GM18858 (cell line): ENCODE measurements around the gene TMEM92.

ENCODE experiments used
- ATAC-seq: cut with Tn5 transposase; IDR thresholded peaks from one replicate; pipeline ENCODE4 v1.9.1; 2021; ENCODE audit not compliant: unreplicated experiment

The TMEM92 gene

GRCh38 chr17:50274142-50274896, at the start of gene TMEM92:
Gene TMEM92 (plus strand): TSS chr17:50274466. CDS start chr17:50274502, 36 bp downstream.
- no peak for ATAC-seq

GRCh38 chr17:50225701-50226240, 48.5 kb upstream of the TMEM92 start:
- ATAC-seq: no peak

GRCh38 chr17:50234581-50234980, 39.7 kb upstream of the TMEM92 start:
- ATAC-seq: no peak

GRCh38 chr17:50237901-50238300, 36.4 kb upstream of the TMEM92 start:
- no peak for ATAC-seq

- no peak for ATAC-seq
Observed at GRCh38 chr17:50238601-50239280, 35.5 kb upstream of the TMEM92 start.

GRCh38 chr17:50239937-50240336, 34.3 kb upstream of the TMEM92 start:
- ATAC-seq: no peak

GRCh38 chr17:50240851-50241250, 33.4 kb upstream of the TMEM92 start:
- ATAC-seq: no peak

GRCh38 chr17:50241431-50241830, 32.8 kb upstream of the TMEM92 start:
- ATAC-seq: no peak

- no peak for ATAC-seq
Observed at GRCh38 chr17:50244771-50245170, 29.5 kb upstream of the TMEM92 start.

- ATAC-seq: no peak
Observed at GRCh38 chr17:50248255-50248654, 26.0 kb upstream of the TMEM92 start.

- ATAC-seq: no peak
Observed at GRCh38 chr17:50252781-50253180, 21.5 kb upstream of the TMEM92 start.

GRCh38 chr17:50255766-50256635, 18.3 kb upstream of the TMEM92 start:
- no peak for ATAC-seq

- ATAC-seq: no peak
Observed at GRCh38 chr17:50256826-50257618, 17.2 kb upstream of the TMEM92 start.

- no peak for ATAC-seq
Observed at GRCh38 chr17:50257676-50258224, 16.5 kb upstream of the TMEM92 start.

GRCh38 chr17:50258647-50259476, 15.4 kb upstream of the TMEM92 start:
- ATAC-seq: no peak

GRCh38 chr17:50259477-50260324, 14.6 kb upstream of the TMEM92 start:
- ATAC-seq: no peak

GRCh38 chr17:50260501-50260911, 13.8 kb upstream of the TMEM92 start:
- no peak for ATAC-seq
